ENCODE data around the gene NAA20.

NAA20 gene

GRCh38 chr20:19981031-19981451 lies 36.1 kb upstream of the NAA20 start:
- Histone ChIP-seq H3K36me3 (ENCODE audit: control insufficient read depth, insufficient read depth, low read length) (no peaks in the 10 kb centered on the region), H3K4me3 (replicated peaks; ENCODE audit: low read depth, low read length) (no peak overlapping the region), H3K27me3 (replicated peaks; ENCODE audit: control insufficient read depth, insufficient read depth, low read length) (no peaks in the 10 kb centered on the region)
- TF ChIP-seq, protein P1, sequence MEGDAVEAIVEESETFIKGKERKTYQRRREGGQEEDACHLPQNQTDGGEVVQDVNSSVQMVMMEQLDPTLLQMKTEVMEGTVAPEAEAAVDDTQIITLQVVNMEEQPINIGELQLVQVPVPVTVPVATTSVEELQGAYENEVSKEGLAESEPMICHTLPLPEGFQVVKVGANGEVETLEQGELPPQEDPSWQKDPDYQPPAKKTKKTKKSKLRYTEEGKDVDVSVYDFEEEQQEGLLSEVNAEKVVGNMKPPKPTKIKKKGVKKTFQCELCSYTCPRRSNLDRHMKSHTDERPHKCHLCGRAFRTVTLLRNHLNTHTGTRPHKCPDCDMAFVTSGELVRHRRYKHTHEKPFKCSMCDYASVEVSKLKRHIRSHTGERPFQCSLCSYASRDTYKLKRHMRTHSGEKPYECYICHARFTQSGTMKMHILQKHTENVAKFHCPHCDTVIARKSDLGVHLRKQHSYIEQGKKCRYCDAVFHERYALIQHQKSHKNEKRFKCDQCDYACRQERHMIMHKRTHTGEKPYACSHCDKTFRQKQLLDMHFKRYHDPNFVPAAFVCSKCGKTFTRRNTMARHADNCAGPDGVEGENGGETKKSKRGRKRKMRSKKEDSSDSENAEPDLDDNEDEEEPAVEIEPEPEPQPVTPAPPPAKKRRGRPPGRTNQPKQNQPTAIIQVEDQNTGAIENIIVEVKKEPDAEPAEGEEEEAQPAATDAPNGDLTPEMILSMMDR (IDR thresholded peaks at IDR 0.05; ENCODE audit: insufficient read depth, low read length, poor library complexity, severe bottlenecking): no peak
- no peak for DNase-seq (ENCODE audit: extremely low read depth, insufficient read length)

- TF ChIP-seq, protein P1 (IDR thresholded peaks at IDR 0.05; ENCODE audit: insufficient read depth, low read length, poor library complexity, severe bottlenecking): no peak
- Histone ChIP-seq H3K27me3 (replicated peaks; ENCODE audit: control insufficient read depth, insufficient read depth, low read length) (no peaks in the 10 kb centered on the region; the same call in 1 of the 2 replicates), H3K36me3 (ENCODE audit: control insufficient read depth, insufficient read depth, low read length) (no peaks in the 10 kb centered on the region), H3K4me3 (replicated peaks; ENCODE audit: low read depth, low read length) (no peak overlapping the region)
- no peak for DNase-seq (ENCODE audit: extremely low read depth, insufficient read length)
Observed at GRCh38 chr20:19986419-19986818, 30.7 kb upstream of the NAA20 start.

DNA sequence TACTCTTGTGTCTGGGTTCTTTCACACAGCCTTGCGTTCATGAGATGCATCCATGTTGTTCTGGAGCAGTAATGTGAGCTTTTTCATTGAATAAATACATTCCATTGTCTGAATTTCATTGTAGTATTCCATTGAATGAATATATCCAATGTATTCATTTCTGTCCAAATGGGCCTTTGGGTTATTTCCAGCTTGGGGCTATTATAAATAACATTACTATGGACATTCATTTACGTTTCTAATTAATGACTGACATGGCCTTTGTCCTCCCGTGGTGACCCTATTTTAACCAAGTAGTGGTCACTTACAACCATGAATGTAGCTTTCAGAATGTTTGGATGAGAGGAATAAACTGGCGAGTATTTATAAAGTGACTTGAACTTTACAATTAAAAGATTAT lies 30.1 kb upstream of the NAA20 start:
- H3K27me3 ChIP-seq (replicated peaks; ENCODE audit: control insufficient read depth, insufficient read depth, low read length): no peaks in the 10 kb centered on the region; the same call in 1 of the 2 replicates
- DNase-seq (ENCODE audit: extremely low read depth, insufficient read length): no peak
- no peaks in the 10 kb centered on the region for H3K36me3 ChIP-seq (ENCODE audit: control insufficient read depth, insufficient read depth, low read length)
- no peak overlapping the region for H3K4me3 ChIP-seq (replicated peaks; ENCODE audit: low read depth, low read length)
- TF ChIP-seq, protein P1 (IDR thresholded peaks at IDR 0.05; ENCODE audit: insufficient read depth, low read length, poor library complexity, severe bottlenecking): no peak

DNA sequence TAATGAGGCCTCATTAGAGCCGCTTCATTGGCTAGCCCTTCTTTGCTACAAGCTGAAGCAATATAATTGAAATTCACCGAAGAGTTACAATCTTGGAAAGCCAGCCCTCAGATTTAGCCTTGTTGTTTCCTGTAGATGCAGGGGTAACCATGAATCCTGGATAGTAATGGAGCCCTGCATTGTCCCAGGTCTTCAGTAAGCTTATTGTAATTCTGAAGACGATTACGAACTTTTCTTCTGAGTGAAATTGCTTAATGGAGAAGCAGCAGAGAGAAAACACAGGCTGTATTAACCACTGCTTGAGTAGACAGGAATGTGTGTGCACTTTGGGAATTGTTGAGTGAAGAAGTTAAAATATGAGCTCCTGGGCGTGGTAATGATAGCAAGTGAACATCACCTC lies 26.3 kb upstream of the NAA20 start:
- no peak overlapping the region for H3K4me3 ChIP-seq (replicated peaks; ENCODE audit: low read depth, low read length)
- no peak for DNase-seq (ENCODE audit: extremely low read depth, insufficient read length)
- H3K27me3 ChIP-seq (replicated peaks; ENCODE audit: control insufficient read depth, insufficient read depth, low read length): no peaks in the 10 kb centered on the region; the same call in 1 of the 2 replicates
- TF ChIP-seq, protein P1 (IDR thresholded peaks at IDR 0.05; ENCODE audit: insufficient read depth, low read length, poor library complexity, severe bottlenecking): no peak
- H3K36me3 ChIP-seq (ENCODE audit: control insufficient read depth, insufficient read depth, low read length): no peaks in the 10 kb centered on the region

- Histone ChIP-seq H3K36me3 (ENCODE audit: control insufficient read depth, insufficient read depth, low read length) (no peaks in the 10 kb centered on the region), H3K27me3 (replicated peaks; ENCODE audit: control insufficient read depth, insufficient read depth, low read length) (no peaks in the 10 kb centered on the region; the same call in 1 of the 2 replicates), H3K4me3 (replicated peaks; ENCODE audit: low read depth, low read length) (no peak overlapping the region)
- TF ChIP-seq, protein P1 (IDR thresholded peaks at IDR 0.05; ENCODE audit: insufficient read depth, low read length, poor library complexity, severe bottlenecking): no peak
- DNase-seq (ENCODE audit: extremely low read depth, insufficient read length): no peak
Observed at GRCh38 chr20:19991308-19991707, 25.9 kb upstream of the NAA20 start.

GRCh38 chr20:19991854-19992253 lies 25.3 kb upstream of the NAA20 start:
- no peaks in the 10 kb centered on the region; the same call in 1 of the 2 replicates for H3K27me3 ChIP-seq (replicated peaks; ENCODE audit: control insufficient read depth, insufficient read depth, low read length)
- DNase-seq (ENCODE audit: extremely low read depth, insufficient read length): no peak
- TF ChIP-seq, protein P1 (IDR thresholded peaks at IDR 0.05; ENCODE audit: insufficient read depth, low read length, poor library complexity, severe bottlenecking): no peak
- H3K36me3 ChIP-seq (ENCODE audit: control insufficient read depth, insufficient read depth, low read length): no peaks in the 10 kb centered on the region
- no peak overlapping the region for H3K4me3 ChIP-seq (replicated peaks; ENCODE audit: low read depth, low read length)
